Stimulated activated CD4-positive, alpha-beta T cell treated with anti-CD3 and anti-CD28 coated beads, Interleukin-1b, Interleukin-23, amount 100 ng/mL, for 1 hour (primary cell): ENCODE data around the gene MEGF11.

Experiments used
- DNase-seq, 2 donors: peaks; one replicate each; pipeline ENCODE4 v3.0.0-alpha.2; 2020; ENCODE audit warnings: low read depth in 2 of 2

MEGF11 gene

GRCh38 chr15:66144978-66145725, 108.4 kb downstream of the MEGF11 start:
- no peak for DNase-seq

GRCh38 chr15:66142285-66142684, 111.3 kb downstream of the MEGF11 start:
- DNase-seq, result no peak

GRCh38 chr15:66139591-66140207, 113.9 kb downstream of the MEGF11 start:
- no peak for DNase-seq

GRCh38 chr15:66138892-66139590, 114.5 kb downstream of the MEGF11 start:
- no peak for DNase-seq

GRCh38 chr15:66138096-66138783, 115.3 kb downstream of the MEGF11 start:
- no peak for DNase-seq

GRCh38 chr15:66136948-66137347, 116.6 kb downstream of the MEGF11 start:
- no peak for DNase-seq

GRCh38 chr15:66135664-66136063, 117.9 kb downstream of the MEGF11 start:
- DNase-seq, result no peak

- DNase-seq, result no peak
Observed at GRCh38 chr15:66134284-66134683, 119.3 kb downstream of the MEGF11 start.

GRCh38 chr15:66133247-66133885, 120.2 kb downstream of the MEGF11 start:
- no peak for DNase-seq

- no peak for DNase-seq
Observed at GRCh38 chr15:66132251-66132816, 121.2 kb downstream of the MEGF11 start.

- DNase-seq, result no peak
Observed at GRCh38 chr15:66131831-66132230, 121.7 kb downstream of the MEGF11 start.

GRCh38 chr15:66131200-66131599, 122.3 kb downstream of the MEGF11 start:
- no peak for DNase-seq

GRCh38 chr15:66130496-66131034, 123.0 kb downstream of the MEGF11 start:
- DNase-seq, result no peak

GRCh38 chr15:66129586-66129985, 124.0 kb downstream of the MEGF11 start:
- DNase-seq, result no peak

GRCh38 chr15:66128116-66128680, 125.4 kb downstream of the MEGF11 start:
- DNase-seq, result no peak

- DNase-seq, result no peak
Observed at GRCh38 chr15:66126456-66126855, 127.1 kb downstream of the MEGF11 start.

- DNase-seq, result no peak
Observed at GRCh38 chr15:66126031-66126441, 127.5 kb downstream of the MEGF11 start.

GRCh38 chr15:66124651-66125050, 128.9 kb downstream of the MEGF11 start:
- DNase-seq, result no peak

GRCh38 chr15:66123799-66124198, 129.8 kb downstream of the MEGF11 start:
- DNase-seq, result no peak

GRCh38 chr15:66120422-66120821, 133.1 kb downstream of the MEGF11 start:
- no peak for DNase-seq

- DNase-seq, result no peak
Observed at GRCh38 chr15:66117841-66118240, 135.7 kb downstream of the MEGF11 start.
